Transverse colon (tissue), 4 donors: Measurements from ENCODE around the gene ACP6. TPM values are rescaled to one million over a fixed set of nuclear protein-coding genes. Genes with fewer than 3 reads are reported as not detected.

ENCODE experiments used
- DNase-seq: peaks from one replicate; pipeline ENCODE4 v3.0.0-alpha.2; 2019
- H3K27ac ChIP-seq, 4 donors: fragments of 200-600 bp; sonication (generic); 2 replicates each; pipeline ENCODE4 v1.5.1; 2016 to 2018; ENCODE audit warnings: inconsistent platforms in 4 of 4
- H3K27me3 ChIP-seq: fragments of 200-600 bp; sonication (generic); 2 replicates; pipeline ENCODE4 v1.5.1; 2017; ENCODE audit warnings: inconsistent platforms
- H3K36me3 ChIP-seq, 4 donors: fragments of 200-600 bp; sonication (generic); 2 replicates each; pipeline ENCODE4 v1.5.1; 2017 to 2019; ENCODE audit warnings: inconsistent platforms in 4 of 4
- H3K4me1 ChIP-seq, 4 donors: fragments of 200-600 bp; sonication (generic); 2 replicates each; pipeline ENCODE4 v1.5.1; 2017 to 2020; ENCODE audit warnings: inconsistent platforms in 4 of 4
- H3K4me3 ChIP-seq, 4 donors: fragments of 200-600 bp; sonication (generic); 1 replicate in 1 of 4; 2 replicates in 3 of 4; pipeline versions ENCODE4 v1.5.1 to v1.6.1; 2017 to 2019; ENCODE audit warnings: inconsistent platforms in 4 of 4
- H3K9me3 ChIP-seq, 2 donors: fragments of 200-600 bp; sonication (generic); 2 replicates each; pipeline ENCODE4 v1.5.1; 2017 to 2019; ENCODE audit warnings: inconsistent platforms in 2 of 2
- EP300 ChIP-seq: sonication (generic); formaldehyde crosslinking; IDR thresholded peaks from one replicate; pipeline ENCODE4 v1.6.1; 2017; ENCODE audit warnings: antibody characterized with exemption, low read depth
- POLR2A ChIP-seq: fragments of 450-650 bp; IDR thresholded peaks from one replicate; pipeline ENCODE4 v1.6.1; 2016; ENCODE audit warnings: antibody characterized with exemption, mild to moderate bottlenecking, moderate library complexity
- POLR2AphosphoS5 ChIP-seq, 3 donors: sonication (generic); formaldehyde crosslinking; IDR thresholded peaks; one replicate each; pipeline ENCODE4 v1.6.1; 2016; ENCODE audit warnings: antibody characterized with exemption in 3 of 3
- WGBS, 2 donors: methylation state at CpG; one replicate each; pipeline ENCODE4 v1.1.5; 2018; ENCODE audit warnings: low coverage in 1 of 2; 5-methylcytosine and 5-hydroxymethylcytosine counted together
- in situ Hi-C, 4 donors: fragments of 200-750 bp; cut with MboI; loops; one replicate each; pipeline versions ENCODE4 v1.15.0 to v1.15.1; 2017; ENCODE audit warnings: low sequenced_read_pairs in 3 of 4, low pct_ligation_motif_present in 1 of 4, low pct_unique_long_range_greater_than_20kb in 1 of 4
- intact Hi-C: fragments of 100-400 bp; cut with DNase I; formaldehyde crosslinking; loops from one replicate; pipeline ENCODE4 v1.15.1; 2023; ENCODE audit warnings: low total_unique reads
- total RNA-seq, 4 donors: library from RNA; depleted of rRNA; stranded (reverse); fragments of >200 nt; gene quantifications; one replicate each; pipeline ENCODE4 v1.1.0, GENCODE V29; 2016
- TF ChIP-seq, protein P1 (sequence below), 5 experiments: fragments of 200-600 bp in 3 of 5; fragments of 450-650 bp in 2 of 5; sonication (generic) in 3 of 5; IDR thresholded peaks; 1 replicate in 2 of 5; 2 replicates in 3 of 5; pipeline ENCODE4 v1.5.1; 2016 to 2017; ENCODE audit warnings: antibody characterized with exemption in 5 of 5, inconsistent platforms in 3 of 5, mild to moderate bottlenecking in 2 of 5, moderate library complexity in 1 of 5

Gene ACP6
- total RNA-seq, 4 donors from 2014 or later: 7.5 to 25.7 (median 19.9) TPM

DNA sequence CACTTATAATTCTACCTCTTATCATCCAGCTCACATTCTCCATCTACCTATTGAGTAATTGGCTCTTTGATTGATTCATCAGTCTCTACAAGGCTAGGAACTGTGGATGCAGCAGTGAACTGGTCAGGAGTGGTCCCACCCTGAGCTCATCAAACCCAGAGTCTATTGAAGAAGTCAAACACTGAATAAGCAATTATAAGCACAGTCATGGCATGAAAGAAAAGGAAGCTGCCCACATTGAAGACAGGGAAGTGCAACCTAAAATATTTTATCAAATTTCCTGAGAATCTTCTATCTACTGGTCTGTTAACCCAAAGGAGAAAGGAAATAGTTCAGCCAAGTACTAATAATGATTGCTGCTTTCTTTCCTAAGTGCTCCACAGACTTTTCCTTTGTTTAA lies 35.7 kb downstream of the ACP6 start:
- intact Hi-C loops: no loop called here
- no peaks in the 10 kb centered on the region for H3K9me3 ChIP-seq
- no peak for DNase-seq
- no peak overlapping the region for H3K4me3 ChIP-seq
- no peak overlapping the region for H3K27ac ChIP-seq
- in situ Hi-C loops: loop anchor here (5.0 to 25.0 kb wide), 6 partner anchors 122 to 372 kb away; no protein-coding TSS in a partner anchor
- H3K27me3 ChIP-seq: no peaks in the 10 kb centered on the region
- H3K4me1 ChIP-seq: no peaks in the 10 kb centered on the region
- no peaks in the 10 kb centered on the region for H3K36me3 ChIP-seq
- TF ChIP-seq EP300 (no peak), POLR2A (no peak), POLR2AphosphoS5 (IDR thresholded peaks at IDR 0.05) (no peak)
- TF ChIP-seq, protein P1, sequence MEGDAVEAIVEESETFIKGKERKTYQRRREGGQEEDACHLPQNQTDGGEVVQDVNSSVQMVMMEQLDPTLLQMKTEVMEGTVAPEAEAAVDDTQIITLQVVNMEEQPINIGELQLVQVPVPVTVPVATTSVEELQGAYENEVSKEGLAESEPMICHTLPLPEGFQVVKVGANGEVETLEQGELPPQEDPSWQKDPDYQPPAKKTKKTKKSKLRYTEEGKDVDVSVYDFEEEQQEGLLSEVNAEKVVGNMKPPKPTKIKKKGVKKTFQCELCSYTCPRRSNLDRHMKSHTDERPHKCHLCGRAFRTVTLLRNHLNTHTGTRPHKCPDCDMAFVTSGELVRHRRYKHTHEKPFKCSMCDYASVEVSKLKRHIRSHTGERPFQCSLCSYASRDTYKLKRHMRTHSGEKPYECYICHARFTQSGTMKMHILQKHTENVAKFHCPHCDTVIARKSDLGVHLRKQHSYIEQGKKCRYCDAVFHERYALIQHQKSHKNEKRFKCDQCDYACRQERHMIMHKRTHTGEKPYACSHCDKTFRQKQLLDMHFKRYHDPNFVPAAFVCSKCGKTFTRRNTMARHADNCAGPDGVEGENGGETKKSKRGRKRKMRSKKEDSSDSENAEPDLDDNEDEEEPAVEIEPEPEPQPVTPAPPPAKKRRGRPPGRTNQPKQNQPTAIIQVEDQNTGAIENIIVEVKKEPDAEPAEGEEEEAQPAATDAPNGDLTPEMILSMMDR (IDR thresholded peaks at IDR 0.05): no peak

DNA sequence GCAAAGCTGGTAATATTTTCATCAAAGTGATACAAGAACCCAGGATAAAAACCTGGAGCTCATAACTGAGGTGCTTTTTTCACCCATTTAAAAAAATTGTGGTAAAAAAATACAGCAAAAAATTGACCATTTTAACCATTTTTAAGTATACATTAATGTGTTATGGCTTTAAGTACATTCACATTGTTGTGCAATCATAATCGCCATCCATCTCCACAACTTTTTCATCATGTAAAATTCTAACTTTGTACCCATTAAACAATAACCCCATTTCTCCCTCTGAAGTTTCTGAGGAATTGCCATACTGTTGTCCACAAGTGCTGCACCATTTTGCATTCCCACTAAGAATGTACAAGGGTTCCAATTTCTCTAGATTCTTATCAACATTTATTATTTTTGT lies 36.6 kb downstream of the ACP6 start:
- 91 to 93% methylated on average over 1 of the region's 1 CpG for WGBS, 2 donors

DNA sequence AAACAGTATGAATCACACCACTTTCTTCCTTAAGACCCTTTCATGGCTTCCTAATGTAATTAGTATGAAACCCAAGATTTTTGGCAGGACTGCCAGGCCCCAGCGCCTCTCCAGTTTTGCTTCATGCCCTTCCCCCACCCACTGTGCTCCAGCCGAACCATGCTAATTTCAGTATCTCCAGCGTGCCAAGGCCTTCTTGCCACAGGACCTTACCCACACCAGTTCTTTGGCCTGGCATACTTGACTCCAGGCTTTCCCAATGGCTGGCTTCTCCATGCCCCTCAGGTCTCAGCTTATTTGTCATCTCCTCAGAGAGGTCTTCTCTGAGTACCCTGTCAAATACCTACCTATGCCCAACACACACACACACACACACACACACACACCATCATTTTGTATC lies 38.5 kb downstream of the ACP6 start:
- H3K36me3 ChIP-seq: no peaks in the 10 kb centered on the region
- in situ Hi-C loops (loop anchor here (10.0 to 25.0 kb wide), 5 partner anchors 127 to 370 kb away; no protein-coding TSS in a partner anchor), intact Hi-C loops (no loop called here)
- H3K4me1 ChIP-seq: no peaks in the 10 kb centered on the region
- WGBS, 2 donors: 83 to 100% methylated on average over 2 to 3 of the region's 3 CpGs
- DNase-seq: no peak
- no peaks in the 10 kb centered on the region for H3K27me3 ChIP-seq
- H3K9me3 ChIP-seq: no peaks in the 10 kb centered on the region
- no peak overlapping the region for H3K27ac ChIP-seq
- no peak overlapping the region for H3K4me3 ChIP-seq
- TF ChIP-seq POLR2AphosphoS5 (IDR thresholded peaks at IDR 0.05) (no peak), EP300 (no peak), POLR2A (no peak)
- TF ChIP-seq, protein P1 (IDR thresholded peaks at IDR 0.05): no peak

More for the DNA sequence above, 36.6 kb downstream of the ACP6 start:
- no peaks in the 10 kb centered on the region for H3K27me3 ChIP-seq
- no peaks in the 10 kb centered on the region for H3K36me3 ChIP-seq
- in situ Hi-C loops: loop anchor here (10.0 to 25.0 kb wide), 5 partner anchors 129 to 371 kb away; no protein-coding TSS in a partner anchor
- no peak overlapping the region for H3K4me3 ChIP-seq
- DNase-seq: no peak
- intact Hi-C loops: no loop called here
- no peaks in the 10 kb centered on the region for H3K9me3 ChIP-seq
- H3K27ac ChIP-seq: no peak overlapping the region
- H3K4me1 ChIP-seq: no peaks in the 10 kb centered on the region
- TF ChIP-seq POLR2A (no peak), POLR2AphosphoS5 (IDR thresholded peaks at IDR 0.05) (no peak), EP300 (no peak)
- TF ChIP-seq, protein P1 (IDR thresholded peaks at IDR 0.05): no peak

DNA sequence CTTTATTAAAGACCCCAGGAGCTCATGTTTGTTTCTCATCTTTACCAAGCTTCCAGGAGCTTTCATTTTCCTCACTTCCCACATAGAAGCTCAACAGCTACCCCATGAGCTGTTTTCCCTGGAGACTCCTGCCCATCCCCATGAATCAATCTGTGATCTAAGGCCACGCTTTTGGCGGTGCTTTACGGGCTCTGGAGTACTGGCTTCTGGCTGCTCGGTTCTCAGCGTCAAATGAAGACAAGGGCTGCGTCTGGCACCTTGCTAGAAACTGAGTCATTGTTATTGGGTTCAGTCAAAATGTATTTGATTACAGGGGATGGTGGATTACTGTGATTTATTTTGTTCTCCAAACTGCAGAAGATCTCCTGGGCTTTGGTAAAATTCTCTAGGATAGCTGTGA lies 39.9 kb downstream of the ACP6 start:
- Histone ChIP-seq H3K4me3 (no peak overlapping the region), H3K4me1 (peaks cover 0 to 4% (median 3%) of the 10 kb centered on the region in 4 donors), H3K36me3 (no peaks in the 10 kb centered on the region), H3K9me3 (no peaks in the 10 kb centered on the region), H3K27ac (no peak overlapping the region), H3K27me3 (no peaks in the 10 kb centered on the region)
- TF ChIP-seq, protein P1 (IDR thresholded peaks at IDR 0.05): no peak
- TF ChIP-seq POLR2AphosphoS5 (IDR thresholded peaks at IDR 0.05): no peak
- no peak for TF ChIP-seq EP300
- no peak for TF ChIP-seq POLR2A
- 65 to 84% methylated on average over 4 to 6 of the region's 6 CpGs for WGBS, 2 donors
- in situ Hi-C loops: loop anchor here (10.0 to 25.0 kb wide), 5 partner anchors 126 to 368 kb away; no protein-coding TSS in a partner anchor
- intact Hi-C loops: no loop called here
- DNase-seq: no peak
